ENCODE results near the gene MEGF6.

Gene MEGF6

DNA sequence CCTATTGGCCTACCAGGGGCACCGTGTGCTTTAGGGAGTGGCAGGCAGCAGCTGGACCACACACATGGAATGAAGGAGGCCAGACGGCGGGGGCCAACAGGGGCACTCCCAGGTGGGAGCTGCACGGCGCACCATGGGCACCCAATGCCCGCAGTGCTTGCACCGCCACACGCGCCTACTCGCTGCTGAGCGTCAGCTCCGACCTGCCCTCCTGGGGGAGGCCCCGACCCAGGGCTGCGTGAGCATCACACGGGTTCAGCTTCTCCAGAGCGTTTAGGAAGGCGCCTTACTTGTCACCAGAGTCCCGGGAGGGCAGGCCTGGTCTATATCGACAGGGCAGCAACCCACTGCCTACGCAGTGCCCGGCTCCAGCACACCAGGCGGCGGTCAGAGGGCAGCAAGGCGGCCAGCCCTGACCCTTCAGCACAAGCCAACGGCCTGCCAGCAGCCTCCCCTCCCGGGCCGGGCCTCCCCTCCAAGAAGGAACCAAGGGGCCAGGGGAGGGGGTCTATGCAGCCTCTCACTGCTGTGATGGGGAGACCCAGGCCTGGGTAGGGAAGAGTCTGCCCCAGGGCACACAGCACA, 91.9 kb downstream of the MEGF6 start:
- no peak for DNase-seq (ENCODE audit: insufficient read length, low spot score)
- no peak for TF ChIP-seq POLR2A (IDR thresholded peaks at IDR 0.05; ENCODE audit: low read depth, low read length)
- no peak for FAIRE-seq

GRCh38 chr1:3518756-3519155, 92.6 kb downstream of the MEGF6 start:
- FAIRE-seq (no peak), DNase-seq (ENCODE audit: insufficient read length, low spot score) (no peak)
- TF ChIP-seq POLR2A (IDR thresholded peaks at IDR 0.05; ENCODE audit: low read depth, low read length), result no peak

DNA sequence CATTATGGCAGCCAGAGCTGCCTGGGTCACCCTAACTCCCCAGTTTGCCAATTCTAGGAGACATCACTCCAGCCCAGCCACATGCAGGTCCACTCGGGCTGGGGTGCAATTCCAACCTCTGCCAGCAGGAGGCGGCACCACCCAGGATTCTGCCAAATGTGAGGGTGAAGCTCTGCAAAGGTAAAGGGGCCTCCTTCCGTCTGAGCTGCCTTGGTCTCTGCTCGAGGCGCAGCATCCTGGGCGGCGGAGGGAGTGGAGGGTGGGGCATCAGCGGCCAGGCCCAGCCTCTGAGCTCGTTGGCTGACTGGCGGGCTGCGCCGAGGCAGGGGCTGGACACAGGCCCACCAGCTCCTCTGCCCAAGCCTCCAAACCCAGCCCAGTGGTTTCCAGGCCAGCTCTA, 93.1 kb downstream of the MEGF6 start:
- no peak for TF ChIP-seq POLR2A (IDR thresholded peaks at IDR 0.05; ENCODE audit: low read depth, low read length)

DNA sequence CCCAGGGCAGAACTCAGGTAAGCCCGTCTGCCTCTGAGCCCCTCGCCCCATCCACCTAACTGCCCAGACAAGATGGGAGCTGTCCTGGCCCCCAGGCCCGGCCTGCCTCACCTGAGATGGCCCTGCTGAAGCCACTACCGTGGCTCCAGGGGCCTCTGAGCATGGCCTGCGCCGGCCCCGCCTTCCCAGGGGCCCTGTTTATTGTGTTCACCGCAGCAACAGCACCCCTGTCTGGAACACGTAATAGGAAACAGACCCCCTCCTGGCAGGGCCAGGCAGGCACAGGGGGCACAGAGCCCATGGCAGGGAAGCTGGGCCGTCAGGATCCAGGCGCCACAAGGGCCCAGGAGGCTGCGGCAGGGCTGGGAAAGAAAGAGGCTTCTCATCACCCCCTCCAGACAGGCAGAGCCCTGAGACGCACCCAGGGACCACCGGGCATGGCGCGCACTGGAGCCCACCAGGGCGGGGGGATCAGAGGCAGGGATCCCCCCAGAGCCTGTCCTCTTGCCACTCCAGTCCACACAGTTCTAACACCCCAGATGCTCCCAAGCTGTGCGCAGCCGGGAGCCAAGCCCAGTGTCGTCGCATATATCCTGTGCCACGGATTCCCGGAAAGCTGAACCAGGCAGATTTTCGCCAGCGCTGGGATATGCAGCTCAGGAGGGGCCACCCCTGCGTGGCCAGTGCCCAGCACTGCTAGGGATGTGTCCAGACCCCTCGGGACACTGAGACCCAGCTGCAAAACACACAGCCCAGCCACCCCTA, 94.2 kb downstream of the MEGF6 start:
- no peak for DNase-seq (ENCODE audit: insufficient read length, low spot score)
- TF ChIP-seq POLR2A (IDR thresholded peaks at IDR 0.05; ENCODE audit: low read depth, low read length), result no peak
- FAIRE-seq, result no peak

More for the DNA sequence above, 93.1 kb downstream of the MEGF6 start:
- FAIRE-seq, result no peak
- no peak for DNase-seq (ENCODE audit: insufficient read length, low spot score)

DNA sequence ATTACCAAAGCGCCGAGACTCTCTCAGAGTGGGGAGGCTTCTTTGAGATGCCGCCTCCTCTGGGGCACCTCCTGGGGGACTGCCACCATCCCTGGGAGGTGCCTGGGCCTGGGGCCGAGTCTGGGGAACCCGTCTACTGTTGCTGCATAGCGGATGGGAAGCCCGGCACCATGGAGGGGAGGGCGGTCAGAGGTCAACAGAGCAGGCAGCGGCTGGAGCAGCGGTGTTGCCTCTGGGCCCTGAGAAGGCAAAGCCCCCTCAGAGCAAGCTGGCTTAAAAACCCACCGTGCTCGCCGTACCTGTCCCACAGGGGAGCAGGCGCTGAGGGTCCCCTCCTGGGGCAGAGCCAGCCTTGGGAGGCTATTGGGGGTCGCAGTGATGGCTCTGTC, 94.8 kb downstream of the MEGF6 start:
- TF ChIP-seq POLR2A (IDR thresholded peaks at IDR 0.05; ENCODE audit: low read depth, low read length), result no peak
- no peak for FAIRE-seq
- no peak for DNase-seq (ENCODE audit: insufficient read length, low spot score)

- FAIRE-seq, result peak; percentile 76
- no peak for TF ChIP-seq POLR2A (IDR thresholded peaks at IDR 0.05; ENCODE audit: low read depth, low read length)
- peak; percentile 83 for DNase-seq (ENCODE audit: insufficient read length, low spot score)
These were observed 95.4 kb downstream of the MEGF6 start for GRCh38 chr1:3515774-3516480.

DNA sequence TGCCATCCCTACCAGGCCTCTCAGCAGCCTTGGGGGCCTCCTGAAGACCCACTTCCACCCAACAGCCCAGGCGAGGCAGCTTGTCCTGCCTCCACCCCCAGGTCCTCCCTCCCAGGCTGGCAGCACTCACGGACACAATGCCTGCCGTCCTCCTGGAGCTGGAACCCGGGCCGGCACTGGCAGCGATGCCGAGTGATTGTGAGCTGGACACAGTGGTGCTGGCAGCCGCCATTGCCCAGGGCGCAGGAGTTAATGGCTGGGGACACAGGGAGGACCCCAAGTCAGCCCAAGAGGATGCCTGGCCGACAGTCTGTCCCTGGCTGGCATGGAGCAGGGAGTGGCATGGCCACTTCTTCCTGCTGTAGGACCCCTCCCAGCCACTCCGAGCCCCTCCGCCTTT, 96.0 kb downstream of the MEGF6 start:
- DNase-seq (ENCODE audit: insufficient read length, low spot score), result no peak
- no peak for TF ChIP-seq POLR2A (IDR thresholded peaks at IDR 0.05; ENCODE audit: low read depth, low read length)
- FAIRE-seq, result no peak

DNA sequence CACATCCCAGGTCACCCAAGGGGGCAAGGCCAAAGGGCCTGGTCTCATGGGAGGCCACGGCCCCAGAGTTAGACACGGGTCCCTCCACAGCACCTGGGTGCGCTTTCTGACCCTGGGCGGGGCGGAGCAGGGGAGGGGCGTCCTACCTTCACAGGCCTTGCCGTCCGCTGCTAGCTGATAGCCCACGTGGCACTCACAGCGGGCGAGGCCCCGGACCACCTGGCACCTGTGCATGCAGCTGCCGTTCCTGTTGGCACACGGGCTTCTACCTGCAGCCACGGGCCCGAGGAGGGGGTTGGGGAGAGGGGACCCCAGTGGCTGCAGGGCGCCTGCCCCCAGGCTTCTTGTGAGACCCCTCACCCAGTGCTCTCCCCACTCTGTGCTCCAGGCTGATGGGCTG, 96.9 kb downstream of the MEGF6 start:
- FAIRE-seq (no peak), DNase-seq (ENCODE audit: insufficient read length, low spot score) (no peak)
- no peak for TF ChIP-seq POLR2A (IDR thresholded peaks at IDR 0.05; ENCODE audit: low read depth, low read length)

DNA sequence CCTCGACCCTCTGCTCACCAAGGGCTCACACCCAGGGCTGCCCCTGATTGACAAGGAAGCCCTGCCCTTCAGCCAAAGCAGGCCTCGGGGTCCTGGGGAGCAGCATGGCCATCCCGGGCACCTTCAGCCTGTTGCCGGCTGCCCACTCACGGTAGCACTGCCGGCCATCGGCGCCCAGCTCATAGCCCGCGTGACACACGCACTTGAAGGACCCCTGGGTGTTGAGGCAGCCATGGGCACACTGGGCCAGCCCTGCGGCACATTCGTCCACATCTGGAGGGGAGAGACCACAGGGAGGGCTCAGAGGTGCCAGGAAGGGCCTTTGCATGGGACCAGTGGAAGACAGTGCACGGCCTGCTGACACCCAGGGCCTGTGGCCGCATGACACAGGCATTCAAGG, 99.5 kb downstream of the MEGF6 start:
- TF ChIP-seq POLR2A (IDR thresholded peaks at IDR 0.05; ENCODE audit: low read depth, low read length), result no peak
- no peak for DNase-seq (ENCODE audit: insufficient read length, low spot score)
- no peak for FAIRE-seq

DNA sequence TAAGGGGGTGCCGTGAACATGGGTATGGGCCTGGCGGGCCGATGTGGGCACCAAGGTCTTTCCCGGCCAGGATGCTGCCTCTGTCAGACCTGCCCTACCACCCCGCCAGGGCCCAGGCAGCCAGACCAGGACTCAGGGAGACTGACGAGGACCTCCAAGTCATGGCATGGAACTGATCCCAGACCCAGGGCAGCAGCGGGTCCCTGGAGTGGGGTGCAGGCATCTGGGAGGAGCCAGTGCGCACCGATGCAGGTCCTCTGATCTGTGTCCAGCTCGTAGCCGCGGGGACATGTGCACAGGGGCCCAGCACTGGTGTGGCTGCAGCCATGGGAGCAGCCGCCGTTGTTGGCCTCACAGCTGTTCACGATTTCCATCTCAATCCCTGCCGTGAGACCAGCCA, 100.0 kb downstream of the MEGF6 start:
- TF ChIP-seq POLR2A (IDR thresholded peaks at IDR 0.05; ENCODE audit: low read depth, low read length), result no peak
- DNase-seq (ENCODE audit: insufficient read length, low spot score), result no peak
- FAIRE-seq, result no peak

- DNase-seq (ENCODE audit: insufficient read length, low spot score), result no peak
- no peak for FAIRE-seq
- no peak for TF ChIP-seq POLR2A (IDR thresholded peaks at IDR 0.05; ENCODE audit: low read depth, low read length)
These were observed 100.4 kb downstream of the MEGF6 start for GRCh38 chr1:3510956-3511250.

DNA sequence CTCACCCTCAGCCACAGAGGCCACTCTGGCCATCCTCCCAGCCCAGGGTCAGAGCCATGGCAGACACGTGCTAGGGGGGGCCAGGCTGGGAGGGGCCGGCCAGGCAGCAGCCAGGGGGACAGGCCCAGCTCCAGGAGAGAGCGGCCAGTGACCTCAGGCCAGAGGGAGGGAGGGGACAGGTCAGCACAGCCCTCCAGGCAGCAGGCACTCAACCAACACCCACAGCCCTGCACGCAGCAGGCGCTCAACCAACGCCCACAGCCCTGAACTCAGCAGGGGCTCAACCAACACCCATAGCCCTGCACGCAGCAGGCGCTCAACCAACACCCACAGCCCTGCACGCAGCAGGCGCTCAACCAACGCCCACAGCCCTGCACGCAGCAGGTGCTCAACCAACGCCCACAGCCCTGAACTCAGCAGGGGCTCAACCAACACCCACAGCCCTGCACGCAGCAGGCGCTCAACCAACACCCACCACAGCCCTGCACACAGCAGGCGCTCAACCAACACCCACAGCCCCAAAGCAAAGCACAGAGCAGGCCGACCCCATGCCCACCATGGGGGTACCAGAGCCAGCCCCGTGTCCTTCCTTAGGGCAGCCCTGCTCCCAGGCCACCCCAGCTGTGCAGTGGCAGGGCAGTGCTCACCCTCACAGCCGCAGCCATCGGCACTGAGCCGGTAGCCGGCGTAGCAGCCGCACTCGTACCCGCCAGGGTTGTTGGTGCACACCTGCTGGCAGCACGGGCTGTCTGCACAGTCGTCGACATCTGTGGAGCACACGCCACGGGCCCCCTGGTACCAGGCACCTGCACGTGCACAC, 101.0 kb downstream of the MEGF6 start:
- FAIRE-seq (no peak), DNase-seq (ENCODE audit: insufficient read length, low spot score) (no peak)
- TF ChIP-seq POLR2A (IDR thresholded peaks at IDR 0.05; ENCODE audit: low read depth, low read length), result no peak

- TF ChIP-seq POLR2A (IDR thresholded peaks at IDR 0.05; ENCODE audit: low read depth, low read length), result no peak
- no peak for FAIRE-seq
- no peak for DNase-seq (ENCODE audit: insufficient read length, low spot score)
These were observed 101.6 kb downstream of the MEGF6 start for GRCh38 chr1:3509721-3510120.

- no peak for FAIRE-seq
- no peak for TF ChIP-seq POLR2A (IDR thresholded peaks at IDR 0.05; ENCODE audit: low read depth, low read length)
- DNase-seq (ENCODE audit: insufficient read length, low spot score), result no peak
These were observed 102.4 kb downstream of the MEGF6 start for GRCh38 chr1:3508757-3509415.

All from H54 (cell line).